Islet of Langerhans (tissue), 1 donor: ENCODE results near the gene PROX2.

Experiments used
- FAIRE-seq: peaks from one replicate; lab custom pipeline; 2011; peaks lifted over from hg19 to GRCh38; lab: Jason Lieb, UNC

Gene PROX2

GRCh38 chr14:74841230-74842207 is 34.4 kb downstream of the PROX2 start:
- FAIRE-seq, result no peak

GRCh38 chr14:74840603-74841030 is 35.3 kb downstream of the PROX2 start:
- FAIRE-seq, result no peak

GRCh38 chr14:74838166-74838565 is 37.8 kb downstream of the PROX2 start:
- no peak for FAIRE-seq

- FAIRE-seq, result no peak
Measured at GRCh38 chr14:74836251-74836960, 39.5 kb downstream of the PROX2 start.

- no peak for FAIRE-seq
Measured at GRCh38 chr14:74835645-74836250, 40.2 kb downstream of the PROX2 start.

GRCh38 chr14:74834692-74835392 is 41.1 kb downstream of the PROX2 start:
- FAIRE-seq, result no peak

- no peak for FAIRE-seq
Measured at GRCh38 chr14:74832849-74833248, 43.1 kb downstream of the PROX2 start.

- no peak for FAIRE-seq
Measured at GRCh38 chr14:74829251-74829650, 46.7 kb downstream of the PROX2 start.

- no peak for FAIRE-seq
Measured at GRCh38 chr14:74826574-74826973, 49.4 kb downstream of the PROX2 start.
